Measurements from ENCODE around the gene KBTBD4.
A peak's percentile ranks its signal among the peaks of the same experiment; 100 is the strongest.

KBTBD4 gene

DNA sequence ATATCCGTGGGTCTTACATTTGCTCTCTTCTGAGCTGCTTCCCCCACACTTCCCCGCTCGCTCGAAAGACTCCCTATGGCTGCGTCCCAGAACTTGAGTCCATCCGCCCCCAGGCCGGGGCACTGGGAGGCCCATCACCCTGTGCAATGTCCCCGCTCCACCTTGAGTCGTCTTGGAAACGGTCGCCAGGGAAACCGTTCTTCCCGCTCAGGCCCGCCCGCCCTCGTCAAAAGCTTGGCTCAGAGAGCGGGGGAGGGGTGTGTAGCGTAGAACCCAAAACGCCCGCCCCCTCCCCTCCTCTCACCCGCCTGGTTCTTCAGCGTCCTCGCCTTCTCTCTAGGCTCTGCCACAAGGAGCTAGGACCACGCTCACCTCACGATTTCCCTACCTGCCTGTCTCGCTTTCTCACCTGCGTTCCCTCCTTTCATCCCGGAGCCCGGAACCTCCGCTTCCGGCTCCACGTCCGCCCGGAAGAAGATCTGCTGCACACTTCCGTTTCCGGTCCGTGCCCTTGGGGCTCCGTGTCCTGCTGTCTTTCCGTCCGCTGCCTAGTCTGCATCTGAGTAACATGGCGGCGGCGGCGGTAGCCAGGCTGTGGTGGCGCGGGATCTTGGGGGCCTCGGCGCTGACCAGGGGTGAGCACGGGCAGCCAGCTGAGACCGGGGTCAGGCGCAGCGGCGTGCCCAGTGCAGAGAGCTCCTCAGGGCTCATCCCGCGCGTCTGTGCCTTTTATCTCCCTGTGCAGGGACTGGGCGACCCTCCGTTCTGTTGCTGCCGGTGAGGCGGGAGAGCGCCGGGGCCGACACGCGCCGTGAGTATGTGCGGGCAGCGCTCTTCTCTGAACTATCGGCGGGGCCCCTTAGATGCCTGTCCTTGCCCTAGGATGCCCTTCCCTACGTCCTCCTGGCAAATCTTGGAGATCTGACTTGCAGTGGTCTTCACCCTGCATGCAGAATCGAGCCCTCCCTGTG lies at the start of gene KBTBD4, which contains the start of gene NDUFS3:
Gene KBTBD4, minus strand, starts transcription at position 447 of the 971 bp plus-strand sequence. Its CDS starts 19 bp downstream, at position 428.
Gene NDUFS3, plus strand, starts transcription at position 551 of the 971 bp plus-strand sequence. Its CDS starts 18 bp downstream, at position 569.
- DNase-seq: peak; percentile 88 to 90

DNA sequence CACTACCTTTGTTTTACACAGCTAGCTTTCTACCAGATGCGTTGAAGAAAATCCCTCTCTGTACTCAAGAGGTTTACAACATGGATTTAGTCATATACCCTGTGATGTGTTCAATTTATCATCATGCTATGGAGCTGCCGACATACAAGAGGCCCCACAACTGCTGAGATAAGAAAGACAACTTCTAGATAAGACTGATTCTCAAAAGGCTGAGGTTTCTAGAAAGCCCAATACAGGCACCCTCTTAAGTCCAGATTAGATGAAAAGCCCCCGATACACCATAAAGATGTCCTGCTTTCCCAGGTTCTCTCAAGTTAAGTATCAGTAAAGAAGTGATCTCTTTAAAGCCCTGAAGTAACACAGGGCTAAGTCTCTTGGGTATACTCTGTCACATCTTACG lies 49.3 kb upstream of the KBTBD4 start:
- DNase-seq: no peak

DNA sequence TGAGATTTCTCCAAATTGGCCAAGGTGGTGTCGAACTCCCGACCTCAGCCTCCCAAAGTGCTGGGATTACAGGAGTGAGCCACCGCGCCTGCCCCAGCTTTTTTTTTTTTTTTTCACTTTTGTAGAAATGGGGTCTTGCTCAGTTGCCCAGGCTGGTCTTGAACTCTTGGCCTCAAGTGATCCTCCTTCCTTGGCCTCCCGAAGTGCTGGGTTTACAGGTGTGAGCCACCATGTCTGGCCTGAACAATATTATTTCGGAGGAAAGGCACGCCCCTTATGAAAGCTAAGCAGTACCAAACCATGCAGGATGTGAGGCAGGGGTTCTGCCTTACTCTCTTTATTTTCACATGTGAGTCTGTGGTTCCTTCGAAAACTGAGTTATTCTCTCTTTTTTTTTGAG lies 47.5 kb upstream of the KBTBD4 start:
- DNase-seq: no peak

DNA sequence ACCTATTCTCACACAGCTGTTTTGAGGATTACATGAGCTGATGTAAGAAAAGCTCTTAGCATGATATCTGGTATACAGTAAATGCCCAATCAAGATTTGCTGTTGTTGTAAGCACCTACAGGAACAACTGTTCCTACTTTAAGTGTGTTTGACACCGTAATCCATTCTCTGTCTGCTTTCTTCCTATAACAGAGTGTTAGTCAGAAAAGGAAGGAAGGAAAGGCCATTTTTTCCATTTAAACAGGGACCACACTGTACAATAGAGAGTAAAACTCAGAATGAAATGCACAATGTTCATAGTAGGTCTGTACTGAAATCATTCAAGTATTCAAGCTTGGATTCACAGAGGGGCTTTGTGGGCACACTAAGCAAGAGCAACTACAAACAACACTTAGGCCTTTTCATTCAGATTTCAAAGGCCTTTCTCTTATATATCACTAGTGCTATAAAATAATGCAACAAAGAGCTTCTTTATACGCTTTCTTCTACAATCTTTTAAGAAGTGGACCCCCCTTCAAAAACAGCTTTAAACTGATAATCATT lies 42.1 kb upstream of the KBTBD4 start:
- DNase-seq: no peak

DNA sequence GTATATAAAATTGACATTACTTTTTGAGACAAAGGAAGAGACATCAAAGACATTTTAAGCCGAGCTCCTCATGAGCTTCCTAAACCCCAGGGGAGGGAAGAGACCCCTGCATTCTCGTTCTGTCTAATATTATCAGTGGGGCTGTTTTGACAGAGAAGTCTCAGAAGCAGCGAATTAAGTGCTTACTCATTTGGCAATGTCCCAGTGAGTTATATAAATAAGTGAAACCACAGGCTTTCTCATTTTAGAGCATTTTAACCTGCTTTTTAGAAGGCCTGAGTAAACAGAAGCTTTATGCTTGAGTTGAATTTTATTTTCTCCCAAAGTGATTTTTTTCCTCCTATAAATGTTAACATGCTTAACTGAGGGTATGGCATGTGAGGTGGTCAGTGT lies 38.6 kb upstream of the KBTBD4 start:
- no peak for DNase-seq

DNA sequence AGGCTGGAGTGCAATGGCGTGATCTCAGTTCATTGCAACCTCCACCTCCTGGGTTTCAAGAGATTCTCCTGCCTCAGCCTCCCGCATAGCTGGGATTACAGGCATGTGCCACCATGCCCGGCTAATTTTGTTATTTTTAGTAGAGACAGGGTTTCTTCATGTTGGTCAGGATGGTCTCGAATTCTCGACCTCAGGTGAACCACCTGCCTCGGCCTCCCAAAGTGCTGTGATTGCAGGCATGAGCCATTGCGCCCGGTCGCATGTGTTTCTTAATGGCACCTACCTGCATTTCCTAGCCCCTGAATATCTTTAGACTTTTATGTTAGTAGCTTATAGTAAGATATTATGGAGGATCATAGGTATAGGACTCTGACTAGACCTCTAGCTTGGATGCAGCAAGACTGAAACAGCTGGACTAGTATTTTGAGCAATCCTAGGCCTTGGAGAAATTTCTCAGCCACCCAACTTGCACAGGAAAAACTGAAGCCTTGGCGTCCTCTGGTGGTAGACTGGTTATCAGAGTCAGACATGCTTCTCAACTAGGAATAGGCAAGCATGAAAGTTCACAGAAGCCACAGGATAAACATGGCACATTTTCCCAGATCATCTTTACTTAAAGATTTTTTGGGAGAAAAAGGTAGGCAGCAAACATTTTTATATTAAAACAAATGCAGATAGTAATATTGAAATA lies 38.1 kb upstream of the KBTBD4 start:
- peak in 1 of 2 experiments; percentile 16 for DNase-seq

DNA sequence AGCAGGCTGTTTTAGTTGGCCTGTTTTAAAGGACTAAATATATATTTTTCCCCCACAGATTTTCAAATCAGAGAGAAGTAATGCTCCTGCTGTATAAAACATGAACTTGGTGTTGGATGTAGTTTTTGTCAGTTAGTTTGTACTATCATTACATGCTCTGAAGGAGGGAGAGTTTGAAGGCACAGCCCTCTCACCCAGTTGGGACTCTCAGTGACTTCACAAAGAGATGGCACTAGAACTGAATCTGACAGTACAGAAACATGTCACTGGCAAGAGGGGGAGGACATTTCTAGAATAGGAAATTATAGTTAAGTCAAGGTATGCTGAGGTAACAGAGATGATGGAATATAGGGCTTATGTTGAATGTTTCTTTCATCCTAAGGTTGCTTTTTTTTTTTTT lies 36.5 kb upstream of the KBTBD4 start:
- no peak for DNase-seq

DNA sequence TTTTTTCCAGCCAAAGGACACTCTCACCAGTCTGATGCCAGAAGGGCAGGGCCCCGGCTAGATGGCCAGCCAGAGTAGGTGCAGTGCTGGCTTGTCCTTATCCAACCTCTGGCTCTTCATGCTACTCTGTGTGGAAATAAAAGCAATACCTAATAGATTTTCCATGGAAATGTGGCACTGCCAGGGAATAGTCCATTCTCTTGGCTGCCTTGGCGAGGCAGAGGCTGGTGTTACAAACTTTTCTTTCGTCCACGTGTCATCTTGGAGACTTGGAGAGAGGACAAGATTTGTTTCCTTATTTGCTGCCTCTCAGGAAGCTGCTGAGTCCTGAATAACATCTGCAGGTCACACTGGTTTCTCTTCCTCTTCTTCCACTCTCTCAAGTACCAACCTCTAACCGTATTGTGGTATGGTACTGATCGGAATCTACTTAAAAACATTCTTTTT lies 32.6 kb upstream of the KBTBD4 start:
- no peak for DNase-seq

DNA sequence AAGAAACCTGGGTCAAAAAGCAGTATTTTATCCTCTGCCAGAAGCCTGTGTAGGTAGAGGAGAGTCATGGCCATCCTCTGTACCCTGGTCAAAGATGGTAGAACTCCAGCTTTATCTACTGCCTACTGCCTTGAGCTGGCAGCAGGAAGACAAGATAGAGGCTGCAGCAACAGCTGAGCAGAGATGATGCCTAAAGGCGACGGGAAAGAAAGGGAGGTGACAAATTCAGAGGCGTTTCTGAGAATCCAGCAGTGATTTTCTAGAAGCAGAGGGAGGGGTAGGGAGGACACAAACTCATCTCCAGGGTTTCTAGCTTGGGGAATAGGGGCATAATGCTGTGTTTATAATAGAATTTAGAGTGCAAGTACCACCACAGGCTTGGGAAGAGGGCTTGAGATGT lies 30.9 kb upstream of the KBTBD4 start:
- no peak for DNase-seq

DNA sequence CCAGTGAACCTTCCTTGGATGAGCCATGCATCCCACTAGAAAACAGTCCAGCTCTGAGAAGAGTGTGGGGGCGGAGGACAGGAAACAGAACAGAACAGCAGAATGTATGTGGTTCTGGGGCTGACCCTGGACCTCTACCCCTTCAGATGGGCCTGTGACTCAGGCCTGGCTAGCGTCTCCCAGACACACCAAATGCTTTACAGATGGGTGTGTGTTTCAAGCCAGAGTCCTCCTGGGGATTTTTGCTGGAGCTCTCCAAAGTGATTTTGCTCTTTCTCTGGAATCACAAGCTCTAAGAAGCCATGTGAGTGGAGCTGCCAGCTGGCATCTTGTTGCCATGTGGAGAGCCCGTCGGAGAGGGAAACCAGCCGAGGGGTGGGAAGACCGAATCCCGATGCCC lies 28.6 kb upstream of the KBTBD4 start:
- DNase-seq: no peak

DNA sequence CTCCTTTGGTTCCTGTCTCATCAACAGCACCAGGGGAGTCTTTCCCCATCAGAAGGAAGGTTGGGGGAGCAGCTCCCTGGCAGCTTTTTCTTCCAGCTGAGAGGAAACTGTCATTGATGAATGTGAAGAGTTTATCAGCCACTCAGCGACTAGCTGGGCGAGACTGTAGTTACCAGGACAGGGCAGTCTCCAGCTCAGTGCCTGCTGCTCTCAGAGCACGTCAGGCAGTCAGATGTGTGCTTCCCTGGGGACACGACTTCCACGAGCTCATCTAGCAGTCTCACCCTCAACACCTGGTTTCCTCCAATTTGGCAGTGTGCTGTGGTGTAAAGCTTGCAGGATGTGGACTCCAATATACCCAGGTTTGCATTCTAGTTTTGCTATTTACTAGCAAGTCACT lies 28.0 kb upstream of the KBTBD4 start:
- DNase-seq: no peak

DNA sequence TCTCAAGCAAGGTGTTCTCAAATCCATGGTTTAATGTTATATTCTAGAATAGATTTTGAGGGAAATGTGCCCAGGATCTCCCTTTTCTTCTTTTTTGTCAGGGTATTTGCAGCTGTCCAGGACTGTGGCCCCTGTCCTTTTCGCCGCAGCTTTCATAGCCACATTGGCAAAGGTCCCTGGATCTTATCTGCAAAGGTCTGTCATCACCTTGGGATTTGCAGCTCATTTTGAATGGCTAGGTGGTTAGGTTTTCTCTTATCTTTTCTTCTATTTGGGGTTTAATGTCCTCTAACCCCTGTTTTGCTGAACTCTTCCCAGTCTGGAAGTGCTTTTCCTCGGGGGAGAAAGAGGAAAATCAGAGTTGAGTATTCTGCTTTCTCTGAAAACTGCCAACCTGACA lies 27.2 kb upstream of the KBTBD4 start:
- DNase-seq: no peak

DNA sequence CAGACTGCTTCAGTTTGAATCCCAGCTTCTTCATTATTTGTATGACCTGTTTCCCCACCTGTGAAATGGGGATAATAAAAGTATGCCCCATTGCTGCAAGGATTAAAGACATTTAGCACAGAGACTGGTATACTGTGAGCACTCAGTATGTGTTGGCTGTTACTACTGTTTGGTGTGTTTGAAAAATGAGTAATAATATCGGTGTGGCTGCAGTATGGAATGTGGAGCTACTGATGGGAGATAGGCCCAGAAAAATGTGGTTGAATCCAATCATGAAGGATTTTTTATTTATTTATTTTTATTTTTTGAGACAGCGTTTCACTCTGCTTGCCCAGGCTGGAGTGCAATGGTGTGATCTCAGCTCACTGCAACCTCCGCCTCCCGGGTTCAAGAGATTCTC lies 24.5 kb upstream of the KBTBD4 start:
- DNase-seq: no peak

DNA sequence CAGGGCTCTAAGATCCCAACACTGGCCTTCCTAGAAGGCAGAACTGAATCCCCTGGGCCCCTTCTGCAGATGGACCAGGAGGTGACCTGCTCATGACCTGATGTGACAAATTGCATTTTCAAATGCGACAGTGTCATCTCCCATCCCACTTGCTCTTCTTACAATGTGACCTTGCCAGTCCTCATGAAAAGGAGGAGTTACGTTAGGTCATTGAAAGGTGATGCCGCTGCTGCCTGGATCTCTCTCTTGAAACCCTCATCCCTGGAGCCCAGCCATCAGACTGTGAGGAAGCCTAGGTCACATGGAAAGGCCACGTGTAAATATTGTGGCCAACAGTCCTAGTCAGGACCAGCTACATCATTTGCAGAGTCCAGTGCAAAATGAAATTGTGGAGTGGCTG lies 21.1 kb upstream of the KBTBD4 start:
- DNase-seq: no peak

DNA sequence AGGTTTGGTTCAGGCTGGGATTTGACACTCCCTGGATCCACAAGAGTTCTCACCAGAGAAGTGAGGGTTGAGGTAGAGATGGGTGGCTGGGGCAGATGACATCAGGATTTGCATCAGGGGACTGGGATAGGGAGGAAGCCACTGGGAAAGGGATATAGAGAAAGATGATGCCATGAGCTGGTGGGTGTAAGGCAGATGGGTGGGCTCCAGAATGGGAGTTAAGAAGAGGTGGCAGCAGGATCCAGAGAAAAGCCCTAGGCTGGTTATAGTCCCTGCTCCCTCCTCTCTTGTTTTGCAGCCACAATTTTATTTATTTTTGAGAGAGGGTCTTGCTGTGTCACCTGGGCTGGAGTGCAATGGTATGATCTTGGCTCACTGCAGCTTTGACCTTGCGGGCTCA lies 17.2 kb upstream of the KBTBD4 start:
- no peak for DNase-seq

DNA sequence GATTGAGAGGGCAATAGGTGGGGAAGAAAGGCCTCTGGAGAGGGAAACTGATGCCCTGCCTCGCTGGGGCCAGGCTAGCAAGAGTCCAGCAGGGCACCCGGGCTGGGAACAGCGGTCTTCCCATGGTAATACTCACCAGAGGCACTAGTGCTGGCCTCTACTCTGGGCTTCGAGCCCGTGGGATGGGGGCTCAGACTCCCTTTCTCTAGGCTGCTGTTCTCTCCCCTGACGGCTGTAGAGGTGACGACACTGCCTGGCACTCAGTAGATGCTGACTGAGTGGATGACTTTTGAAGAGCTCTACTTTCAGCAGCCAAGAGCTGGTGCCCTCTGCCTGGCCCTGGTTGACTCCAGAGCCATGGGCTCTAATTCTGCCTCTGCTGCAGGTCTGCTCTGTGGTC lies 16.3 kb upstream of the KBTBD4 start:
- DNase-seq: no peak

DNA sequence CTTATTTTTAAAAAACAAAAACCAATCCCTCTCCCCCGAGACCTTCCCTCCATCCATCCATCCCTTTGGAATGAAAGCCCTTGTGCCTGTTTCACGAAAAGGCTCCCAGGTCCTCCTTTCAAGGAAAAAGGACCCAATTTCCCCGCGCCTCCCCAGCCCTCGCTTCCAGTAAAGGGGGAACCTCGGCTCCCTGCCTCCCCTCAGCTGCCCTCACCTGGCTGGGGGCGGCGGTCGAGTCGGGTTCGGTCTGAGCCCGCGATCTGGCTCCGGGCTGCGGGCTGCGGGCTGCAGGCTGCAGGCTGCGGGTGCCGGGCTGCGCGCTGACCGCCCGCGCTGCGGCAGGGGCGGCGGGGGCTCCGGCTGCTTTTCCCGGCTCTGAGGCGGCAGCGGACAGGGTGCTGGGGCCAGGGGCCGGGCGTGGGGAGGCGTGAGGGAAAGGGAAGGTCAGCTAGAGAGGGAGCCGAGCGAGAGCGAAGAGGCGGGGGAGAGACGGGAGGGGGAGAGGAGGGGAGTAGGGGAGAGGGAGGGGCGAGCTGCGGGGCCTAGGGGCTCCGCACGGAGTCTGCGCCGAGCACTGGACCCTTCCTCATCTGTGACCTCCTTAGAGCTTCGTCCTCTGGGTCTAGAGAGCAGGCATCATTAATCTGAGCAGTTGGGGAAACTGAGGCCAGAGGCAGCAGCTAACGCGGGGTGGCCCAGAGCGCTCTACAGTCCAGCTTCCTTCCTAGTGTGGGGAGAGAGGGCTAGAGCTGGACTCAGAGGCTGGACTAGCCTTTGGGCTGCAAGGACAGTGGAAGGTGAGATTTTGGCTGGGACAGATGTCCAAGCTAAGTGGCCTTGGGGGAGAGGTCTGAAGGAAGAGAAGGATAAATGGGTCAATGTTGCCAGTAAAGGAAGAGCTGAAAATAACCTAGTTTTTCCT lies 15.4 kb upstream of the KBTBD4 start, which contains the start of gene C1QTNF4:
Gene C1QTNF4, minus strand, starts transcription at position 478 of the 922 bp plus-strand sequence. CDS start 3,601 bp downstream, outside the sequence.
- no peak for DNase-seq

DNA sequence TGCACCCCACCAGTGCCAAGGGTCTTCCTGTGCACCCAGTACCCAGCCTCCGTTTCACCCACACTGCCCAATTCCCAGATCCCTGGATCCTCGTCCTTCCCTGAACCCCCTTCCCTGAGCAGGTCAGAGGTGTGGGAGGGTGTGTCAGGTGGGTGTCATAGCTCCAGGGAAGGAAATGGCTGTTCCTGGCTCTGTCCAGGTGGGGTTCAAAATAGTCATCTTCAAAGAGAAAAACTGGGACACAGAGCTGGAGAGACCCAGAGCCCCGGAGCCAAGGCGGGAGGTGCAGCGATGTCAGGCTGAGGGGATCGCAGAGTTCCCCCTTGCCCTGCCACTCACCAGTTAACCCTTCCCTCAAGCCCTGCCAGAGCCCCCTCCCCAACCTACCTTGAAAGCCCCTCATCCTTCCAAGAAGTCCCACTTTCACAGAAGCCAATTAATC lies 14.7 kb upstream of the KBTBD4 start:
- DNase-seq: no peak

DNA sequence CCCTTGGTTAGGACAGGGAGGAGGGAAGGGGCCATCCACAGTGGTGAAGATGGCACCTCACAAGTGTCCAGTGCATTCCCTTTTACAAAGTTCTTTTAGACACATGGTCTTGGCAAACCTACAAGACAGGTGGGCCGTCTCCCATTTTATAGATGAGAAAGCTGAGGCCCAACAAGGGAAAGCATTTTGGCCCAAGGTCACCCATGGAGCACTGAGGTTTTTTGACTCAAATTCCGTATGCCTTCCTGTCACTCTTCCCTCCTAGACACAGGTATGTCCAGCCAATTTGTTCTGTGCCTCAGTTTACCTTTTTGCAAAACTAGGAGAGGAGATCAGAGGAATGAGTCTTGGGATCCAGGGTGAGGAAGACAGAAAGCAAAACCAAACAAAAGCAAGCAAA lies 14.2 kb upstream of the KBTBD4 start:
- DNase-seq: no peak

DNA sequence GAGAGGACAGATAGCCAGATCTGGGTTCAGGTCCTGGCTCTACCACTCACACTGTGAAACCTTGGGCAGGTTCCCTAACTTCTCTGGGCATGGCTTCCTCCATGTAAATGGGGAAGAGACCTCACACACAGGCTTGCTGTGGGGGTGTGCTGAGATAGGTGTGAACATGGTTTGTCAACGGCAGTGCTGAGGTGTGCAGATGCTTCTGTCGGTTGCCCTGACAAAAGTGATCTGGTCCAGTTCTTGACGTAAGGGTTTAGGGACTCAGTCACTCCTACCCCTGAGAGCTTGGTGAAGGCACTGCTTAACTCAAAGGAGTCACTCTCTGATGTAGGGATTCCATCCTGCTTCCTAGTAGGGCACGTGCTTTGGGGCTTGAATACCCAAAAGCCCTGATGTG lies 13.5 kb upstream of the KBTBD4 start:
- DNase-seq: no peak

DNA sequence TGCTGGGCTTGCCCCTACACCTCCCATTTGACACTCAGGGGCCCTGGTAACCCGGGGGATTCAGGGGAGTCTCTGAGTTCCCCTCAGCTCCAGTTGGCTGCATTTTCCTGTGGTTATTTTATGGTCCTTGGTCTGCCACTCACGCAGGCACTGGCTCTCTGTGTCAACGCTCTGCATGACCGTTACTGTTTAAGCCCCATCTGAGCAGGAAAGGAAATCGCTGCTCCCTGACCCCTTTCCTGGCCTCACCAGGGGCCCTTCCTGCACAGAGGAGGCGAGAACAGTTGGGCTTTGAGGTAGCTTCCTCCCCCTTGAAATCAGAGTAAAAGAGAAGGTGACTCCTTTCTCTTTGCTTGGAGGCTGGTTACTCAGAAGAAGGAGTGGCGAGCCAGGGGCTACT lies 13.0 kb upstream of the KBTBD4 start:
- no peak for DNase-seq
